ENCODE data around the gene ARHGEF33. TPM values are rescaled to one million over a fixed set of nuclear protein-coding genes. Genes with fewer than 3 reads are reported as not detected.

The ARHGEF33 gene
- total RNA-seq, 1 experiment from 2014 or later: 0.30 TPM

DNA sequence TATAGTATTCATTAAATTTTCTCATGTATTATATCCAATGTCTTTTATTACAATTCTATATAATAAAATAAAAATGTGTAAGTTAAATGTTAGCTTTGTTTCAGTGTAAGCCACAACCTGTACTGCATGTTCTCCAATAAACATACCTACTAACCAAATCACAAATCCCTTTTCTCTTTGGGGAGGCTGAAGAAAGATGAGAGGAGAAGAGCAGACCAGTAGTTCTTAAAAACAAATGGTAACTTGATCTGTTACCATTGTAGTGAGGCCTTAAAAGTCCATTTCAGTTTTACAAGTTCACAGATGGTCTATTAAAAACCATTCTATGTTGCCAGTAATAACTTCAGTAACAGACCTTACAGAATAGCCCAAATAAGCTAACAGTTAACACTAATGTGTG lies 130.7 kb downstream of the ARHGEF33 start:
- no peaks in the 10 kb centered on the region for H3K9me3 ChIP-seq (ENCODE audit: control insufficient read depth in 1 of 2, insufficient read depth in 1 of 2, low read depth in 1 of 2, low read length in 2 of 2)

More for the DNA sequence above, 130.7 kb downstream of the ARHGEF33 start:
- H3K79me2 ChIP-seq (ENCODE audit: insufficient read depth, low read length): no peaks in the 10 kb centered on the region
- TF ChIP-seq CBX3 (IDR thresholded peaks at IDR 0.05; ENCODE audit: low read depth) (no peak), ZFX (IDR thresholded peaks at IDR 0.05) (no peak), RAD21 (IDR thresholded peaks at IDR 0.05; ENCODE audit: low read depth) (no peak), CEBPB (IDR thresholded peaks at IDR 0.05; ENCODE audit: low read depth) (no peak), POLR2A (IDR thresholded peaks at IDR 0.05; ENCODE audit: borderline replicate concordance, extremely low read depth, insufficient read depth, insufficient read length) (no peak), ELF1 (IDR thresholded peaks at IDR 0.05; ENCODE audit: borderline replicate concordance, low read depth) (no peak), EGR1 (IDR thresholded peaks at IDR 0.05; ENCODE audit: low read depth) (no peak), SIN3A (IDR thresholded peaks at IDR 0.05; ENCODE audit: low read depth) (no peak), TCF7L2 (IDR thresholded peaks at IDR 0.05; ENCODE audit: borderline replicate concordance, extremely low read depth, insufficient read depth, insufficient read length) (no peak), POLR2AphosphoS5 (IDR thresholded peaks at IDR 0.05; ENCODE audit: low read depth, low read length) (no peak), EZH2 (IDR thresholded peaks at IDR 0.05) (no peak), JUND (IDR thresholded peaks at IDR 0.05) (no peak), MAX (IDR thresholded peaks at IDR 0.05) (no peak), SRF (IDR thresholded peaks at IDR 0.05; ENCODE audit: low read depth) (no peak), ATF3 (IDR thresholded peaks at IDR 0.05) (no peak), ZBTB33 (IDR thresholded peaks at IDR 0.05; ENCODE audit: extremely low read depth, insufficient replicate concordance, low read length) (no peak), EZH2phosphoT487 (IDR thresholded peaks at IDR 0.05; ENCODE audit: borderline replicate concordance) (no peak), ZNF274 (IDR thresholded peaks at IDR 0.05; ENCODE audit: low read depth, low read length) (no peak)
- TF ChIP-seq, protein P1, sequence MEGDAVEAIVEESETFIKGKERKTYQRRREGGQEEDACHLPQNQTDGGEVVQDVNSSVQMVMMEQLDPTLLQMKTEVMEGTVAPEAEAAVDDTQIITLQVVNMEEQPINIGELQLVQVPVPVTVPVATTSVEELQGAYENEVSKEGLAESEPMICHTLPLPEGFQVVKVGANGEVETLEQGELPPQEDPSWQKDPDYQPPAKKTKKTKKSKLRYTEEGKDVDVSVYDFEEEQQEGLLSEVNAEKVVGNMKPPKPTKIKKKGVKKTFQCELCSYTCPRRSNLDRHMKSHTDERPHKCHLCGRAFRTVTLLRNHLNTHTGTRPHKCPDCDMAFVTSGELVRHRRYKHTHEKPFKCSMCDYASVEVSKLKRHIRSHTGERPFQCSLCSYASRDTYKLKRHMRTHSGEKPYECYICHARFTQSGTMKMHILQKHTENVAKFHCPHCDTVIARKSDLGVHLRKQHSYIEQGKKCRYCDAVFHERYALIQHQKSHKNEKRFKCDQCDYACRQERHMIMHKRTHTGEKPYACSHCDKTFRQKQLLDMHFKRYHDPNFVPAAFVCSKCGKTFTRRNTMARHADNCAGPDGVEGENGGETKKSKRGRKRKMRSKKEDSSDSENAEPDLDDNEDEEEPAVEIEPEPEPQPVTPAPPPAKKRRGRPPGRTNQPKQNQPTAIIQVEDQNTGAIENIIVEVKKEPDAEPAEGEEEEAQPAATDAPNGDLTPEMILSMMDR (IDR thresholded peaks at IDR 0.05 in 2 of 3, conservative IDR thresholded peaks at IDR 0.05 in 1 of 3; ENCODE audit: borderline replicate concordance in 1 of 3, insufficient read depth in 1 of 3, low read depth in 2 of 3, low read length in 2 of 3): no peak
- TF ChIP-seq, protein P2, sequence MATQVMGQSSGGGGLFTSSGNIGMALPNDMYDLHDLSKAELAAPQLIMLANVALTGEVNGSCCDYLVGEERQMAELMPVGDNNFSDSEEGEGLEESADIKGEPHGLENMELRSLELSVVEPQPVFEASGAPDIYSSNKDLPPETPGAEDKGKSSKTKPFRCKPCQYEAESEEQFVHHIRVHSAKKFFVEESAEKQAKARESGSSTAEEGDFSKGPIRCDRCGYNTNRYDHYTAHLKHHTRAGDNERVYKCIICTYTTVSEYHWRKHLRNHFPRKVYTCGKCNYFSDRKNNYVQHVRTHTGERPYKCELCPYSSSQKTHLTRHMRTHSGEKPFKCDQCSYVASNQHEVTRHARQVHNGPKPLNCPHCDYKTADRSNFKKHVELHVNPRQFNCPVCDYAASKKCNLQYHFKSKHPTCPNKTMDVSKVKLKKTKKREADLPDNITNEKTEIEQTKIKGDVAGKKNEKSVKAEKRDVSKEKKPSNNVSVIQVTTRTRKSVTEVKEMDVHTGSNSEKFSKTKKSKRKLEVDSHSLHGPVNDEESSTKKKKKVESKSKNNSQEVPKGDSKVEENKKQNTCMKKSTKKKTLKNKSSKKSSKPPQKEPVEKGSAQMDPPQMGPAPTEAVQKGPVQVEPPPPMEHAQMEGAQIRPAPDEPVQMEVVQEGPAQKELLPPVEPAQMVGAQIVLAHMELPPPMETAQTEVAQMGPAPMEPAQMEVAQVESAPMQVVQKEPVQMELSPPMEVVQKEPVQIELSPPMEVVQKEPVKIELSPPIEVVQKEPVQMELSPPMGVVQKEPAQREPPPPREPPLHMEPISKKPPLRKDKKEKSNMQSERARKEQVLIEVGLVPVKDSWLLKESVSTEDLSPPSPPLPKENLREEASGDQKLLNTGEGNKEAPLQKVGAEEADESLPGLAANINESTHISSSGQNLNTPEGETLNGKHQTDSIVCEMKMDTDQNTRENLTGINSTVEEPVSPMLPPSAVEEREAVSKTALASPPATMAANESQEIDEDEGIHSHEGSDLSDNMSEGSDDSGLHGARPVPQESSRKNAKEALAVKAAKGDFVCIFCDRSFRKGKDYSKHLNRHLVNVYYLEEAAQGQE (IDR thresholded peaks at IDR 0.05; ENCODE audit: low read depth): no peak
- intact Hi-C loops (cut with micrococcal nuclease): no loop called here
- H3K4me2 ChIP-seq (ENCODE audit: low read length): no peak overlapping the region
- no peak overlapping the region for H3K4me3 ChIP-seq (replicated peaks in 1 of 2; ENCODE audit: low read depth in 1 of 2, low read length in 2 of 2)
- BruUV-seq (replicated peaks): no TSS peak
- no peaks in the 10 kb centered on the region for H3K27me3 ChIP-seq (ENCODE audit: insufficient read depth, low read length)
- H3K36me3 ChIP-seq (ENCODE audit: control insufficient read depth in 1 of 2, insufficient read depth in 2 of 2, low read length in 2 of 2): no peaks in the 10 kb centered on the region
- RAD21 ChIA-PET (ENCODE audit: low non-redundant PET in 1 of 2, low total read pairs in 2 of 2, uncharacterized antibody in 2 of 2, unreplicated experiment in 2 of 2): no interaction called here
- H3K9ac ChIP-seq (ENCODE audit: low read length): no peak overlapping the region
- no peaks in the 10 kb centered on the region; a peak in 1 of 4 replicates for H3K4me1 ChIP-seq (ENCODE audit: control insufficient read depth in 1 of 2, insufficient read depth in 2 of 2, low read length in 2 of 2)
- H3K9me2 ChIP-seq (ENCODE audit: insufficient read depth): no peaks in the 10 kb centered on the region
- H4K20me1 ChIP-seq (ENCODE audit: insufficient read depth): no peaks in the 10 kb centered on the region
- DNase-seq (ENCODE audit: low read depth, low spot score) (no peak), ATAC-seq (no peak)
- H2AFZ ChIP-seq (ENCODE audit: low read depth, low read length, poor library complexity, severe bottlenecking): no peak overlapping the region
- POLR2A ChIA-PET: no interaction called here
- no peak overlapping the region for H3K27ac ChIP-seq (ENCODE audit: low read depth, low read length)
- CTCF ChIA-PET: interaction anchor here (1.1 to 1.3 kb wide), 2 partner anchors 16 to 73 kb away, joined by 3 read pairs; no protein-coding TSS in a partner anchor

All from HCT116 (cell line).